AG10803 (cell line): Measurements from ENCODE around the gene DNMBP.
A peak's percentile ranks its signal among the peaks of the same experiment; 100 is the strongest.

Source experiments
- DNase-seq: peaks from one replicate; pipeline ENCODE4 v3.0.0; 2010; ENCODE audit warnings: low read depth
- H3K4me3 ChIP-seq: 2 replicates; pipeline ENCODE4 v1.5.1; 2011; ENCODE audit warnings: mild to moderate bottlenecking, low read length, control low read depth
- TF ChIP-seq, protein P1 (sequence below): conservative IDR thresholded peaks from 2 replicates; pipeline ENCODE4 v1.5.1; 2011; ENCODE audit warnings: mild to moderate bottlenecking, low read length, control low read depth, inconsistent platforms

DNMBP gene

DNA sequence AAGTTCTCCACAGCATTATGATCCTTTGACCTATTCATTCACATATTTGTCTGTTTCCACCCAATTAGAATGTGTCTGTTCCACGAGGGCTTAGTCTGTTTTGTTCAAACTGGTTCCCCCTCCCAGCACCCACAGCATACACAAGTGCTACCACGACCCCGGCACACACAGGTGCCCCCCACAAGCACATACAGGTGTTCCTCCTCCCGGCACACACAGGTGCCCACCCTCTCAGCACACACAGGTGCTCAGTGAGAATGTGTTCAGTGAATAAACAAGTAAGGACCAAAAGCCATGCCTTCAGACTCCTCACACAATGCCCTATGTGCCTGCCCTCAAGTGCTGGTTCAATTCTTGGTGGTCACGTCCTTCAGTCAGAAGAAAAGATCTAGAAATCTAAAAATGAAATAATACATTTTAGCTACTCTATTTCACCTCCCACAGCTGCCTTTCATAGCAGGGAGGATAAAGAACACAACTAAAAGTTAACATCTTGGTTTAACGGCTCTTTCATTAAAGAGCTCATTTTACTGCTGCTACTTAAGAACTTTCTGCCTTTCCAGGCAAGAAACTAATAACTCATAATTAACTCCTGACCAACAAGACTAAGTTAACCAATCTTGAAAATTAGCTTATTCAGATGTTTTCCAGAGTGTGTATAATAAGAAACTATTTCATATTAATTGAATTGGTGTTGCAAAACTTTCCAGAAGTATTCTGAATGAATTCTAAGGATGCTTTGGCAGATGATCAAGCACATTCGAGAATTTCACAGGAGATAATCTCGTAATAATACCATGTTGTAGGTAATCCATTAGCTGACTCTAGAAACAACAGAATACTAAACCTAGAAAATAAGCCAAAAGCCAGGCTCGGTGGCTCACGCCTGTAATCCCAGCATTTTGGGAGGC lies 2.3 kb downstream of the DNMBP start:
- peak overlapping the region; percentile 93 for H3K4me3 ChIP-seq
- TF ChIP-seq, protein P1, sequence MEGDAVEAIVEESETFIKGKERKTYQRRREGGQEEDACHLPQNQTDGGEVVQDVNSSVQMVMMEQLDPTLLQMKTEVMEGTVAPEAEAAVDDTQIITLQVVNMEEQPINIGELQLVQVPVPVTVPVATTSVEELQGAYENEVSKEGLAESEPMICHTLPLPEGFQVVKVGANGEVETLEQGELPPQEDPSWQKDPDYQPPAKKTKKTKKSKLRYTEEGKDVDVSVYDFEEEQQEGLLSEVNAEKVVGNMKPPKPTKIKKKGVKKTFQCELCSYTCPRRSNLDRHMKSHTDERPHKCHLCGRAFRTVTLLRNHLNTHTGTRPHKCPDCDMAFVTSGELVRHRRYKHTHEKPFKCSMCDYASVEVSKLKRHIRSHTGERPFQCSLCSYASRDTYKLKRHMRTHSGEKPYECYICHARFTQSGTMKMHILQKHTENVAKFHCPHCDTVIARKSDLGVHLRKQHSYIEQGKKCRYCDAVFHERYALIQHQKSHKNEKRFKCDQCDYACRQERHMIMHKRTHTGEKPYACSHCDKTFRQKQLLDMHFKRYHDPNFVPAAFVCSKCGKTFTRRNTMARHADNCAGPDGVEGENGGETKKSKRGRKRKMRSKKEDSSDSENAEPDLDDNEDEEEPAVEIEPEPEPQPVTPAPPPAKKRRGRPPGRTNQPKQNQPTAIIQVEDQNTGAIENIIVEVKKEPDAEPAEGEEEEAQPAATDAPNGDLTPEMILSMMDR, result no peak
- DNase-seq, result peak; percentile 69

DNA sequence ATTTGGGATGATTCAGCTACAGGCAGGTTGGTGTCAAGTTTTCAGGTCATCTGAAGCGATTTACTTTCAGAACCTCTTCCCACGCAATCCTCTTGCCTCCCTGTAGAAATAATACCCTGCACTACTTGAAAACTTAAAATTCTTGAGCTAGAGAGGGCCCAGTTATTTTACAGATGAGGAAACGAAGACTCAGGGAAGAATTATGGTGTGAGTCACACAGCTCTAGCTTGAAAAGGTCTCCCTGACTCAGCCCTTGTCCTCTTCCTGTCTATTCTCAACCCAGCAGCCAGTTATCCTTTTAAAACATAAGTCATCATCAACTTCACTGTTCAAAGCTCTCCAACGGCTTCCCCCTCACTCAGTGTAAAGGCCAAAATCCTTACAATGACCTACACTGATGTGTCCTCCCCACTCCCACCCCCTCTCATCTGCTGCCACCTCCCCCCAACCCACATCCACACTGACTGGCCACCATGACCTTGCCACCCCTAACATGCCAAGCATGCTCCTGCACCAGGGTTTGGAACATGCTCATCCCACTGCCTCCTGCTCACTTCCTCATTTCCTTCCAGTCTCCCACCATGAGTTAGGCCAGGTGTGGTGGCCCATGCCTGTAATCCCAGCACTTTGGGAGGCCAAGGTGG lies 3.4 kb downstream of the DNMBP start:
- peak; percentile 92 for DNase-seq
- TF ChIP-seq, protein P1, result no peak
- H3K4me3 ChIP-seq, result peak overlapping the region; percentile 31

DNA sequence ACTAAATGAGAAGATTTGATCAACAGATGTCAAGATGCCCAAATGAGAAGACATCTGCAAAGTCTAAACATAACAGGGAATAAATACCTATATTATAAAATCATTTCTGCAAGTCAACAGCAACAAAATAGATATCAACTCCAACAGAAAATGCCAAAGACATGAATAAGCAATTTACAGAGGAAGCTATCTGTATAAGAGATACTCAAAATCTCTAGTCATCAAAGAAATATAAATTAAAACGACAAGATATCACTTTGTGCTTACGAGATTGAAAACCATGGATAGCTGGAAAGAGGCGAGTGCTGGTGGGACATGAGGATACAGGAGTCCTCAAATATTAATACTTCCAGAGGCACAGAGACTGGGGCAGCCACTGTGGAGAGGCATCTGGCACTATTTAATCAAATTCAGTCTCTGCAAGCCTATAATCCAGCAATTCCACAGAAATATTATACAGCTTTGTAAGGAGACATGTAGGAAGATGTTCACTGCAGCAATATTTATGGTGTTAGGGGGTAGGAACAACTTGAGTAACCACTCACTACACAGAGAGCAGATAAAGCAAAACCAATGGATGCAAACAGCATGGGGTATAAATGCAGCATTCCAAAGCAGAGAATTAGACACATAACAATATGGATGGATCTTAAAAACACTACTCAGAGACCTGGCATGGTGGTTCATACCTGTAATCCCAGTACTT lies 4.8 kb downstream of the DNMBP start:
- peak overlapping the region; percentile 31 for H3K4me3 ChIP-seq
- peak; percentile 22 for DNase-seq

DNA sequence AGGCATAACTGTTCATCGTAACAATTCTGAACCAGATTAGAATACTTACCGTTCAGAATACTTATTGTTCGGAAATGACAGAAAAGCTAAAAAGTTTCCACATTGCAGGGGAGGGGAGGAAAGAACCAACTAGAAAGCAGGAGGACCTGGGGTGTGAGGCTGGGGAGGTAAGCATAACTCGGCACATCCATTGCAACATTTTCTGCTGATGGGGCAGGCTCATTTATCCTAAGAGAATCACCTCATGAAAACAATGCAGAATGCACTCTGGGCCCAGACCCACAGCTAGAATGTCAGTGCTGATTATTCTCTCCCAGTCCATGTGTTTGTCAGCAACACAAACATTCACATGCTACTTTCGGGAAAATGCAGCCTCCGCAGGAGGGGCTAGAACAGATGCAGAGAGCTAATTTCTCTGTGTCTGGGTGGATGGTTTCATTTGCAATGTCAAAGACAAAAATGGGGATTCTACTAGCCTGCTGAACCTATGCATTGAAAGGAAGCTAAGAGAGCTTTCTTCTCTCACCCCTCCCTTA lies 9.6 kb downstream of the DNMBP start:
- no peak for DNase-seq
- no peak overlapping the region for H3K4me3 ChIP-seq
- TF ChIP-seq, protein P1, result no peak

More for the DNA sequence above, 4.8 kb downstream of the DNMBP start:
- TF ChIP-seq, protein P1, result no peak

DNA sequence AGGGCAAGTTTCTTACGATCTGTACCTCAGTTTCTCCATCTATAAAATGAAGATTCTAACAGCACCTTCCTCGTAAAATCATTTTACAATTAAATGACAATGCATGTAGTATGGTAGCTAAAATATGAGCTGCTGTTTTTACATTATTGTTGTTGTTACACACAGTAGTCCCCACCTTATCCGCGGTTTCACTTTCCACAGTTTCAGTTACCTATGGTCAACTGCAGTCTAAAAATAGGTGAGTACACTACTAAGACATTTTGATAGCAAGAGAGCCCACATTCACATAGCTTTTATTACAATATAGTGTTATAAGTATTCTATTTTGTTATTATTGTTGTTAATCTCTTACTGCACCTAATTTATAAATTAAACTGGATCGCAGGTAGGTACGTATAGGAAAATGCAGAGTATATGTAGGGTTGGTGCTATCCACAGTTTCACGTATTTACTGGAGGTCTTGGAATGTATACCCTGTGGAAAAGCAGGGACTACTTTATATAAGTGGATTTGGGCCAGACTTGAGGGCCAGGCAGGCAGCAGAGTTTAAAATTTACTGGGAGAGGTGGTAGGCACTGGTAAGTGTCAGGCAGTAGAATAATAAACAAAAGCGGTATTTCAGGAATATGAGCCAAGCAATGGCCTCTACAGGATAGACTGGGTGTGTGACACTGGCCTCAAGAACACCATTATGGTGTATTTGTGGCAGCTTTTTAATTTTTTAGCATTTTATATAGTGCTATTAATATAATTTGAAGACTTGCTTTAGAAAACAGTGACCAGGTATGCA lies 10.2 kb downstream of the DNMBP start:
- no peak for DNase-seq
- TF ChIP-seq, protein P1, result no peak
- H3K4me3 ChIP-seq, result no peak overlapping the region

DNA sequence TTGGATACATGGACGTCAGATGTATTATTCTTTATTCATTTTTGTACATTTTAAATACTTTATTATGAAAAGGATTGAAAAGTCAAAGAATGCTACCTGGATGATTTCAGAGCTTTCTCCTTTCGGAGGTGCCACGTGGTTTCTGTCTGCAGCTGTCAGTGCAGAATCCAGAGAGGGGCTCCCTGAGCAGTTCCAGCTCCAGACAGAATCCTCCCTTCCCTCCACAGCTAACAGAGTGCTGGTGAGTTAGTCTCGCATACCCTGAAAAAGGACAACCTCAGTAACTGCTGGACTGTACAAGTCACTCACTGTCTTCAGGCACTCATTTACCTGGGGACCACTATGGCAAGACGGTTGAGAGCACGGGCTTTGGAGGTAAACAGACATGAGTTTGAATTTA lies 10.9 kb downstream of the DNMBP start:
- H3K4me3 ChIP-seq, result no peak overlapping the region
- no peak for DNase-seq
- TF ChIP-seq, protein P1, result no peak
